Body of pancreas (tissue), 4 donors: Measurements from ENCODE around the gene EIF5A. TPM values are rescaled to one million over a fixed set of nuclear protein-coding genes. Genes with fewer than 3 reads are reported as not detected.

ENCODE experiments used
- ATAC-seq: fragments of 150-250 bp; one replicate; pipeline ENCODE4 v1.9.1; 2016
- DNase-seq, 4 donors: peaks; one replicate each; pipeline ENCODE4 v3.0.0-alpha.2; 2019
- H3K27ac ChIP-seq, 4 donors: fragments of 200-600 bp; sonication (generic); 1 replicate in 3 of 4; 2 replicates in 1 of 4; pipeline versions ENCODE4 v1.5.1 to v1.6.1; 2016 to 2019; ENCODE audit warnings: mild to moderate bottlenecking in 1 of 4, mixed read lengths in 1 of 4, moderate library complexity in 1 of 4
- H3K27me3 ChIP-seq, 2 donors: fragments of 200-600 bp; sonication (generic); one replicate each; pipeline ENCODE4 v1.6.0; 2016; ENCODE audit warnings: mild to moderate bottlenecking in 1 of 2
- H3K36me3 ChIP-seq, 2 donors: fragments of 200-600 bp; sonication (generic); replicated peaks in 1 of 2; 2 replicates each; pipeline ENCODE4 v1.5.1; 2016; ENCODE audit warnings: low read depth in 2 of 2; ENCODE audit not compliant: insufficient read depth in 1 of 2
- H3K4me1 ChIP-seq: fragments of 200-600 bp; sonication (generic); one replicate; pipeline ENCODE4 v1.6.0; 2016
- H3K4me3 ChIP-seq, 2 donors: fragments of 200-600 bp; sonication (generic); 1 replicate in 1 of 2; 2 replicates in 1 of 2; pipeline ENCODE4 v1.5.1; 2016 to 2019
- H3K9me3 ChIP-seq, 3 donors: fragments of 200-600 bp; sonication (generic); 1 replicate in 2 of 3; 2 replicates in 1 of 3; pipeline ENCODE4 v1.5.1; 2016
- CTCF ChIP-seq, 7 experiments: fragments of 450-650 bp in 4 of 7; fragments of 200-600 bp in 3 of 7; sonication (generic) in 3 of 7; IDR thresholded peaks; one replicate each; pipeline ENCODE4 v1.5.1; 2016 to 2019; ENCODE audit warnings: antibody characterized with exemption in 7 of 7
- POLR2A ChIP-seq, 3 donors: fragments of 450-650 bp; IDR thresholded peaks; one replicate each; pipeline ENCODE4 v1.6.1; 2016; ENCODE audit warnings: antibody characterized with exemption in 3 of 3, mild to moderate bottlenecking in 2 of 3
- WGBS, 2 donors: methylation state at CpG; one replicate each; pipeline ENCODE4 v1.1.5; 2017; 5-methylcytosine and 5-hydroxymethylcytosine counted together
- intact Hi-C: fragments of 100-400 bp; cut with DNase I; formaldehyde crosslinking; loops from one replicate; pipeline ENCODE4 v1.15.1; 2023
- total RNA-seq, 2 donors: library from RNA; depleted of rRNA; stranded (reverse); fragments of >200 nt; gene quantifications; one replicate each; pipeline ENCODE4 v1.1.0, GENCODE V29; 2016

EIF5A gene
- total RNA-seq, 2 donors from 2014 or later = 97.0 to 134 TPM

GRCh38 chr17:7324438-7324779 is 17.0 kb downstream of the EIF5A start:
- peaks cover 14% of the 10 kb centered on the region for H3K4me1 ChIP-seq
- H3K4me3 ChIP-seq = no peak overlapping the region
- WGBS, 2 donors = 85 to 93% methylated on average over 3 of the region's 3 CpGs
- TF ChIP-seq CTCF (IDR thresholded peaks at IDR 0.05) = no peak
- TF ChIP-seq POLR2A (IDR thresholded peaks at IDR 0.05) = no peak
- H3K27ac ChIP-seq = no peak overlapping the region
- no peak for DNase-seq
- intact Hi-C loops = no loop called here
- ATAC-seq = no peak
- peaks cover 0 to 23% of the 10 kb centered on the region in 2 donors for H3K36me3 ChIP-seq
- H3K9me3 ChIP-seq = no peaks in the 10 kb centered on the region
- H3K27me3 ChIP-seq = no peaks in the 10 kb centered on the region

GRCh38 chr17:7325031-7325528 is 17.7 kb downstream of the EIF5A start:
- Histone ChIP-seq H3K4me3 (no peak overlapping the region), H3K27ac (no peak overlapping the region), H3K9me3 (no peaks in the 10 kb centered on the region), H3K4me1 (peaks cover 17% of the 10 kb centered on the region), H3K27me3 (no peaks in the 10 kb centered on the region), H3K36me3 (peaks cover 0 to 23% of the 10 kb centered on the region in 2 donors)
- no peak for TF ChIP-seq POLR2A (IDR thresholded peaks at IDR 0.05)
- TF ChIP-seq CTCF (IDR thresholded peaks at IDR 0.05) = no peak
- 82 to 89% methylated on average over 11 to 18 of the region's 19 CpGs for WGBS, 2 donors
- ATAC-seq = no peak
- intact Hi-C loops = no loop called here
- DNase-seq = no peak

- no peak overlapping the region for H3K4me3 ChIP-seq
- no peak for TF ChIP-seq CTCF (IDR thresholded peaks at IDR 0.05)
- TF ChIP-seq POLR2A (IDR thresholded peaks at IDR 0.05) = no peak
- WGBS, 2 donors = 67 to 87% methylated on average over 5 to 7 of the region's 11 CpGs
- H3K4me1 ChIP-seq = peaks cover 25% of the 10 kb centered on the region
- intact Hi-C loops = no loop called here
- H3K9me3 ChIP-seq = no peaks in the 10 kb centered on the region
- H3K27ac ChIP-seq = no peak overlapping the region
- H3K27me3 ChIP-seq = no peaks in the 10 kb centered on the region
- DNase-seq = no peak
- peaks cover 0 to 16% of the 10 kb centered on the region in 2 donors for H3K36me3 ChIP-seq
- ATAC-seq = no peak
These were observed 18.8 kb downstream of the EIF5A start for GRCh38 chr17:7326186-7326585.

GRCh38 chr17:7327056-7327455 is 19.6 kb downstream of the EIF5A start:
- 92% methylated on average over 7 of the region's 7 CpGs for WGBS, 2 donors
- H3K36me3 ChIP-seq = peaks cover 0 to 9% of the 10 kb centered on the region in 2 donors

More at GRCh38 chr17:7327056-7327455, 19.6 kb downstream of the EIF5A start:
- ATAC-seq = no peak
- Histone ChIP-seq H3K27ac (no peak overlapping the region), H3K4me1 (peaks cover 25% of the 10 kb centered on the region), H3K4me3 (no peak overlapping the region), H3K27me3 (no peaks in the 10 kb centered on the region), H3K9me3 (no peaks in the 10 kb centered on the region)
- intact Hi-C loops = no loop called here
- no peak for DNase-seq
- TF ChIP-seq POLR2A (IDR thresholded peaks at IDR 0.05) (no peak), CTCF (IDR thresholded peaks at IDR 0.05) (no peak)
